ENCODE data around the gene C1R.

The C1R gene

DNA sequence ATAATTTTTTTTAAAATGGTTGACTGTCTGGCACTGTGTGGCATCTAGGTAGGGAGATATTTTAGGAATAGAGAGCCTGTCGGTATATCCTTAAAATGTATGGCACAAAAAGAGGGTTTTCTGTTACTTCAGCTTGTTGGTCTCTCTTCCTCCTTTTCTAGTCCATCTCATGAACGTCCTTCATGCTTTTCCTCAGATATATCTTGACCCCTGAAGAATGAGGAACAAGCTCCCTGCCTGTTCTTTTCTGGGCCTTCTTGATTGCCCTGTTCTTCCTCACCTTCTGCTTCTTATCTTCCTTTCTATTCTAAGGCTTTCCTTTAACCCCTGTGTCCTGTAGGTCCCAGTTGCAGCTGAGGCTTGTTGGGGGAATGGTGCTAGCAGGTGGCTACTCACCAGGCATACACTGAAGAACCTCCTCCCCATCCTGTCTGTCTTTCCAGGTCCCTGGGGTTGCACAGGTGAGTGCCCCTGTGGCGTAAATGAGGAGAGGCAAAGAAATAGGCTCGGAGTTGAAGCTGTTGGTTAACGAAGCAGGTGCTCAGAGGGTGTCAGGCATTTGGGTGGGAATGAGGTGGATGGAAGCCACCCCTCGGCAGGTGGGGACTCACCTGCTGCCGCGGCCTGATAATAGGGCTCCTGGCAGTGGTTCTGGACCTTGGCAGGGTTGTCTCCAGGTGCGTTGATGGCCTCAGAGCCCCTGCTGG, 7.2 kb upstream of the C1R start:
- DNase-seq (ENCODE audit: low spot score), result no peak

DNA sequence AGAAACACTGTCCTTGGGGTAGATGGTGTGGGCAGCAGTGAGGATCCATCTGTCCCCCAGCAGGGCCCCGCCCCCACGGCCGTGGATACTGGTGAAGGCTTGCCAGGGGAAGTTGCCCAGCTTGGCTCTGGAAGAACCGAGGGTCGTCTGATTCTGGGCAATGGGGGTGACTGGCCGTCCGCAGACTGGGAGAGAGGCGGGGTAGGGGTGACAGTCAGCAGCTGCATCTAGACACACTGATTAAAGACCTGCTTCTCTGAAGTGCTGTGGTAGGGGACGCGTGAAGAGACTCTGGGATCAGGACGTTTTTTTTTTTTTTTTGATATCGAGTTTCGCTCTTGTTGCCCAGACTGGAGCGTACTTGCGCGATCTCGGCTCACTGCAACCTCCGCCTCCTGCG, 4.7 kb upstream of the C1R start:
- DNase-seq (ENCODE audit: low spot score), result no peak

DNA sequence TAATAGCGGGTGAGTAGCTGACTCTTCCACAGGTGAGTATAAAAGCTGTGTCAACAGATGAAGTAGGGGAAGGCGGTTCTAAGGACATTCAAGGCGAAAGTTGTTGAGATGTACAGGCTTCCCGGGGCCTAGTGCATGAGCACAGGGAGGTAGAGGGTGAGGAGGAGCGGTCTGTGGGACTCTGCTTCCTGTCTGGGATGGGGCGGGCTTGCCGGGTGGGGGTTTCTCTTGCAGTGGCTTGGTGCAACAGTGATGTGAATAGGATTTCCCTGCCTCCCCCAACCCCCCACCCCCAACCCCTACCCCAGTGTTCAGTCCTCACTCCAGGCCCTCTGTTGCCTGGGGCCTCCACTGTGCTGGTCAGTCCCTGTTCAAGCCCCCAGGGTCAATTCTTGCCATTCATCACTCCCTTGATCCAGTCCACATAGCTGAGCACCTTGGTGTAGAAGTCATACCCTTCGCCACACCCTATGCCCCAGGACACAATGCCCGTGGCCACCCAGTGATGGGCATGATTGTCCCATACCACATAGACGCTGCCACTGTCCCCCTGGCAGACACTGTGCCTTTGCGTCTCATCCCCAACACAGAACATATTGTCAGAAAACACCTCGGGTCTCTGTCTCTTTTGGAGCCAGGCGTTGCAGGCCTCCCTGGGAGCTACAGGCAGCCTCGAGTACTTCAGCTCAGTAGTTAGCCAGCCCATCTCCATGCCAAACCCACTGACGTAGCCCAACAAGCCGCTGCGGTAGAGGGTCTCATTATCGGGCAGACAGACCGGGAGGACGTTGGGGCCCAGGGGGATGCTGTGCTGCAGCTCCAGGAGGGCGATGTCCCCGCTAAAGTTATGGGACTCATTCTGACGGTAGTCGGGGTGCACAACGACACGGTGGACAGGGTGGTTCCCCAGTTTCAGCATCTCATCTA, 4.0 kb upstream of the C1R start:
- DNase-seq (ENCODE audit: low spot score), result no peak

DNA sequence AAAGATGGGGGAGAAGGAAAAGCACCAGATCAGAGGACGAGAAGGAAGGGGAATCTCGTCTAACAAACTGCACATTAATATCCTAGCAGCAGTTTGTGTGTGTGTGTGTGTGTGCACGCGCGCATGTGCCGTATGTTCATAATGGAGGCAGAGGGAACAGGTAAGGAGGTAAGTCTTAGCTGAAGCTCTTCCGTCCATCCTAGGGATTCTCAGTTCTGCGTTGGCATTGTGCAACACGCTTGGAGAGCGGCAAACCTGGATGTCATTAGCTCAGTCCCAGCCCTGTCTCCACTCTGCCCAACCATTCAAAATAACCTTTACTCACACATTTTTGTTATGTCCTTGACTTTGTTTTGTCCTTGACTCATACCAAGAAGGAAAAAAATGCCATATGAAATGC, 1.6 kb upstream of the C1R start:
- DNase-seq (ENCODE audit: low spot score), result no peak

DNA sequence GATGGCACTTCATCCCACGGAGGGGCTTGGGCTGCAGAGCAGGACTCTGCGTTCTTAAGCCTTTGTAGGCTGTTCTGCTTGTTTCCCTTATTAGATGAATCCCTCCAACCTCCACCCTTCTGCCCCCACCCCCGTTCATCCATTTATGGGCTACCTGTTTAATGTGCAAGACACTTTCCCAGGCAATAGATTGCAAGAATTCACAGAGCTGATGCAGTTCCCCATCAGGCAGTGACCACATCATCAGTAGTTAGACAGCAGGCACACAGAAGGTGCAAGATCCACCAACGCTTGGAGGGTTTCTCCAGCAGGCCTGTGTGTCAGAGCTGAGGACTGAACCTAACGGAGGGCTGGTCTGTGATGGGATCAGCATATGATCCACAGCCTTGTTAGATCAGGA, 1.2 kb upstream of the C1R start:
- DNase-seq (ENCODE audit: low spot score), result no peak

DNA sequence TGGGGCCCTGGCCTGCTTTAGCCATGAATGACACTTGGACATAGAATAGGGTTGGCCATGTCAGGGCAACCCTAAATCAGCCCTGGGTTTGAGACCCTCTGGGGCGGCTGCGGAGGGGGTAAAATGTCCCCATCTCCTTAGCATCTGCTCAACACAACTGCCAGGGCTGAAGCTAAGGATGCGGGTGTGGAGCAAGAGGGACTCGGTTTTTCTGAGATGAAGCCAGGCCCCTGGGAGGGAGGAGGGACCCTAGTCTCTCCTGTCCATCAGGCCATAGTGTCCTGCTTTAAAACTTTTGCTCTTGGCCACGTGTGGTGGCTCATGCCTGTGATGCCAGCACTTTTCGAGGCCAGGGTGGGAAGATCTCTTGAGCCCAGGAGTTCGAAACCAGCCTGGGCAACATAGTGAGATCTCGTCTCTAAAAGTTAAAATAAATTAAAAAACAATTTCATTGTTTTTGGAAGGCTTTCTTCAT, 778 bp upstream of the C1R start:
- DNase-seq (ENCODE audit: low spot score), result no peak

DNA sequence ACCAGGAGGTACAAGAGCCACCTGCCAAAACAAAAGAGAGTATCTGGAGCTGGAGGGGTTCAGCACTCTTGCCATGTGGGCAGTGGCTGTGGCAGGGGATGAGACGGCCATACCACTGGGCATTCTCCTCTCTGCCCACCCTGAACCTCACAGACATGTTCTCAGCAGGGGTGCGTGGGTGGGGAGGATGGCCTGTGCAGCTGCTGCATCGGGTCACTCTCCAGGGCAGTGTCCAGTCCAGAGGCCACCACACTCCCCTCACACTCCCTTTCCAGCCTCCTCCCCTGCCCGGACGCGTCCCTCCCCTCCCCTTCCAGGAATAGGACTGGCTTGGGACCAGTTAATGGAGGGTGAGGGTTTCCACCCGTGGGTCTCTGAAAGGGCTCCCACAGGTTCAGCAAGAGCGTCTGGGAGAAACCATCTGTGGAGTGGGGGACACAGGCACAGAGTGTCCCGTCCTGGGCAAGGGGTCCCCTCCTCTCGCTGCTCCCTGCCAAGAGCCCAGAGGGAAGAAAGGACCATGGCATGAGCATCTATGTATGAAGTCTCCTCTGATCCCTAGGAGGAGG, 501 bp downstream of the C1R start:
- DNase-seq (ENCODE audit: low spot score), result no peak

DNA sequence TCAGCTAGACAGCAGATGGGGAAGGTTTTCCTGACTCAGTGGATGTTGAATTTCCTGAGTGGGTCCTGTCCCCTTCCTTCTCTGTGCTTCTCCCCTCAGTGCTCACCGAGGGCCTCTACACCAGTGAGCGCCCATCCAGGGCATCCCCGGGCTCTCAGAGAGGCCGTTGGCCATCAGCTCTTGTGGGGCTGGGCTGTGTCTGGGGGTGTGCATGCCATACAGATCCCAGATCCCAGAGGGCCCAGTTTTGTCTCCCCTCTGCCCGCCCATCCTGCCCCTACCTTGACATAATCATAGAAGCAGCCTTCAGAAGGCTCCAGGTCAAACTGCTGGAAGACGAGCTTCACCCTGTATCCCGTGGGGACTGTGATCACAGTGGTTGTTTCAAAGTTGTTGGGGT, 1.1 kb downstream of the C1R start:
- DNase-seq (ENCODE audit: low spot score), result no peak

DNA sequence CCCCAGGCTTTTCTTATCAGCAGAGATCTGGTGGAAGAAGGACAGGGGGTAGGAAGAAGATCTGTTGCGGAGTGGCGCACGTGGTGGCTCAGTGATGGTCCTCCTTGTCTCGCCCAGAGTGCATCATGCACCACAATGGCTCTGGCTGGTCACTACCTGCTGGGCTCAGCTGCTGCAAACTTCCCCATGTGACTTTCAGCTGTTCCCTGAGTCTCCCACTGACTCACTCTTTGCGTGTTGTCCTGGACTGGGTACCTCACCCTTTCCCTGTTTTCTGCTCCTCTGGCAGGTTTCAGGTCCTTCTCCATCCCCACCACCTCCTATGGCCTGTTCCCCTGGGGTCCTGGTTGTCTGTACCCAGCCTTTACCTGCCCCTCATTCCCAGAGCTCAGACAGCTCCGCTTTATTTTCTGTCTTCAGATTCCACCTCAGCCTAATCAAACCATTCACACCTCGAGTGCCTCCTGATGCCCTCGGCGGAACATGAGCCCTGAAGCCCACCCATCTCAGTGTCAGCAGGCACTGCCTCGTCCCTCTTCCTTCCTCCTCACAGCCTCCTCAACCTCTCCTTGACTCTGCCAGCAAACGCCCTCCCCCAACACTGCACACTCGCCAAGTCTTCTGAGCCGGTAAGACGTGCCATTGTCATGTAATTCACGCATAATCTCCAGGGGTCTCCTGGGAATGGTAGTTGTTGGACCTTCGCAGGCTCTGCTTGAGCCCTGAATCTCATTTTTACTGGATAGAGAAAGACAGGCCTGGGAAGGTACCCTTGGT, 1.8 kb downstream of the C1R start:
- no peak for DNase-seq (ENCODE audit: low spot score)

DNA sequence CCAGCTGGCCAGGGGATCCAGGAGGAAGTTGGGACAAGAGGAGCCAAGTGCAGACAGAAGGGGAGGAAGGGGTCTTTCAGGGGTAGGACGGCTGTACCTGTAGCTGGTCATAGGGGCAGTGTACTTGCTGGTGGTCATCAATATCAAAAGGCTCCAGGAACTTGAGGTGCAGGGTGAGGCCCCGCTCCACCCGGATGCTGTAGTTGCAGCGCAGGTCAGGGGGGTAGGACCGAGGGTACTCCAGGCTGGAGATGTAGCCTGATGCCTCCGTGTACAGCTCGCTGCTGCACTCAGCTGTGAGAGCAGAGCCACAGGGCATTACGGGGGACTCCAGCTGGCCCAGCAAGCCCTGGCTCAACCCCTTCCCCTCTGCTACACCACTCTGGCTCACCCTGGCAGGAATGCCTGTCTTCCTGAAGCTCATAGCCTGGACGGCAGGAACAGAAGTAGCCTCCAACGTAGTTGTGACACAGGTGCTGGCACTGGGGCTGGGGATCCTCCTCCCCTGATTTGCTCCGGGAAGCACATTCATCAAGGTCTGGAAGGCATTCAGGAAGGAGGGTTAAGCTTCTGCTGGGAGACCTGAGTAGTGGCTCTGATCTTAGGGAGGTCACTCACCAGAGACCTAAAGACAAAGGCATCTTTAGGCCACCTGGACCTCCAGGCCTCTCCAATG, 2.9 kb downstream of the C1R start:
- no peak for DNase-seq (ENCODE audit: low spot score)

DNA sequence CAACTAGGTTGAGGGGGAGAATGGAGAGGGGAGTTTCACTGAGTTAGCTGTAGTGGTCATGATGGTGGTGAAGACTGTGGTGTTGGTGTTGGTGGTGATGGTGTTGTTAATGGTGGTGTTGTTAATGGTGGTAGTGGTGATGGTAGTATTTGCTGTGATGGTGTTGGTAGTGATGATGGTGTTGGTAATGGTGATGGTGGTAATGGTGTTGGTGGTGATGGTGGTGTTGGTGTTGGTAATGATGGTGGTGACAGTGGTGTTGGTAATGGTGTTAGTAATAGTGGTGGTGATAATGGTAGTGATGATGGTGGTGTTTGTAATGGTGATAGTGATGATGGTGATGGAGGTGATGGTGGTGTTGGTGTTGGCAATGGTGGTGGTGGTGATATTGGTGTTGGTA, 9.1 kb downstream of the C1R start:
- no peak for DNase-seq (ENCODE audit: low spot score)

DNA sequence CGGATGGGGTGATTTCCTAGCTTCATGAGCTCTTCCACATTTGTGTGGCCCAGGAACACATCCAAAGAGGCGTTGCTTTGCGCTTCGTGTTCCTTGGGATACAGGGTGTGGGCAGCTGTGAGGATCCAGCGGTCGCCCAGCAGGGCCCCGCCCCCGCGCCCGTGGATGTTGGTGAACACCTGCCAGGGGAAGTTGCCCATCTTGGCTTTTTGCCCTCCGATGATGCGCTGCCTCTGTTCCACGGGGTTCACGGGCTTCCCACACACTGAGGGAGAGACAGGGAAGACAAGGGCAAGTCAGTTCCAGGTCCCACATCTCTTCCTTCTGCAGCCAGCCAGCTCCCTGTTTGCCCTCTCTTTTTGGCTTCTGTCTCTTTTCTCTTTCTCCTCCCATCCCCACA, 11.2 kb downstream of the C1R start:
- no peak for DNase-seq (ENCODE audit: low spot score)

DNA sequence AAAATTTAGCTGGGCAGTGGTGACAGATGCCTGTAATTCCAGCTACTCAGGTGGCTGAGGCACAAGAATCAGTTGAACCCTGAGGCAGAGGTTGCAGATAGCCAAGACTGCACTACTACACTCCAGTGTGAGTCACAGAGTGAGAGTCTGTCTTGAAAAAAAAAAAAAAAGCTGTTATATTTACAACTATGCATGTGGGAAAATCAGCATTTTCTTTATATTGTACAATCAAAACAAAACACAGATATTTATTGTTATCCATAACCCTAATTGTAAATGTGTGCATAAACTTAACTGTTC, 12.5 kb downstream of the C1R start:
- no peak for DNase-seq (ENCODE audit: low spot score)

DNA sequence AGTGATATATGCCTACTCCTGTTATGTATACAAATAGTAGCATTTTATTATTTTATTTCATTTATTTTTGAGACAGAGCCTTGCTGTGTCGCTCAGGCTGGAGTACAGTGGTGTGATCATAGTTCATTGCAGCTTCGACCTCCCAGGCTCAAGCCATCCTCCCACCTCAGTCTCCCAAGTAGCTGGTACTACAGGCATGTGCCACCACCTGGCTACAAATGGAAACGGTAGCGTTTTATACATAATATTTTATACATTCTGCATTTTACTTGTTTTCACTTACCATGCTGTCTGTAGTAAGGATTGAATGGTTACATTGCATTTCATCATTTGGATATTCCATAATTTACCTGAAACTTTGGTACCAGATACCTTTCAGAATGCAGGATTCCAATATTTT, 14.1 kb downstream of the C1R start:
- no peak for DNase-seq (ENCODE audit: low spot score)

DNA sequence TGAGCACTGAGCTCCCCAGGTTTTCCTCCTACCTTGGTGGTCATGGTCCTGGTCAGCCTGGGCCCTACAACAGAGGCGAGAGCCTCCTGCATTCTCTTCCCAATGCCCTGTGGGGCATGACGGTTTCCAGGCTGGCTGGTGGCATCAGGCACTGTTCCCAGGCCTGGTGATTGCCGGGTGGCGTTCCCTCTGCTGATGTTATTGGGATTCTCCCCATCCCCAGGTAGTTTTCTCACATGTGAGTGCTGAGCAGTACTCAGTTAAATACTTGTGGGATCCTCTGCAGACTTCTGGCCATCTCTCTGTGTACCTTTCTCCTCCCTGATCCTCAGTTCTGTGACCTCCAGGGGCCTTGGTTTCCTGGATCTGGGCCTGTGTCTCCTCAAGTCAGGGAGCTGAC, 15.8 kb downstream of the C1R start:
- no peak for DNase-seq (ENCODE audit: low spot score)

DNA sequence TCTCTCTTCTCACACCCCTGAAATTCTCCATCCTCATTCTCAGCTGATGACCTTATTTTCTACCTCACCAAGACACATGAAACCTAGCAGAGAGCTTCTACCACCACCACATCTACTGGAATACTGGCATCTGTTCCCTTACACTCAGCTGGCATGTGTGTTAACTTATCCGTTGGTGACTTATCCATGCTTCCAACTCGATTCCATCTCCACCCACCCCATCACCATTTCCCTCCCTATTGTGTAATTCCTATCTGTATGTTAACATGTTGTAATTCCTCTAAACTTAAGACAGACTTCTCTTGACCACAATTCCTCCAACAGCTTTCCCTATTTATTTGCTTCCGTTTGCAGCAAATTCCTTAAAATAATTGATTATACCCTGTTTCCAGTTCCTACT, 16.3 kb downstream of the C1R start:
- DNase-seq (ENCODE audit: low spot score), result no peak

DNA sequence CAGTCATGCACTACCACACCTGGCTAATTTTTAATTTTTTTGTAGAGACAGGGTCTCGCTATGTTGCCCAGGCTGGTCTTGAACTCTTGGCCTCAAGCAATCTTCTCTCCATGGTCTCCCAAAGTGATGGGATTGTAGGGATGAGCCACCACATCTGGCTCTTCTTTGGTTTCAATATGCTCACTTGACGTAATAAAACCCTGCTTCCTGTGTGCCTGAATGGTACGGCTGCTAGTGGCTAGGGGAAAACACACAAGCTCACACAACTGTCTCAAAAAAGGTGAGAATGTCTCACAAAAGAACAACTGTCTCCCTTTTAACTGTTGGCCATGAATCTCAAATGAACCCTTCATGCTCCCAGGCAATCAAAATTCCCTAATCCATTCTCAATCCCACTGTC, 16.7 kb downstream of the C1R start:
- no peak for DNase-seq (ENCODE audit: low spot score)

DNA sequence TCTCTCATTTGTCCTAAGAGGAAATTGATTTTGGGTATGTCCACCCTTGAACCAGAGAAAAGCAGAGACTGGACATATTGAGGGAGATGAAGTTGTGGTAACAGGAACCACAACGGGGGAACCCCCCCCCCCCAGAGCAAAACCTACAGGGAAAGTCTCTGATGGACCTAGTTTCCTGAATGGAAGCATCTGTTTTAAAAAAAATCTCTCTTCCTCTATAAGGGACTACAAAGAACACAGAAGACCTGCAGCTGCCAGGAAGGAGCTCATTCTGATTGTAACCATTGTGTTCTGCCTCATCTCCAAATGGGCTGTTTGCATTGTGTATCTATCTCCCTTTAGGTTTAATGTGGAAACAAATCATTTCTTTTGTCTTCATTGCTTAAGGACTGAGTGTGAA, 18.3 kb downstream of the C1R start:
- no peak for DNase-seq (ENCODE audit: low spot score)

DNA sequence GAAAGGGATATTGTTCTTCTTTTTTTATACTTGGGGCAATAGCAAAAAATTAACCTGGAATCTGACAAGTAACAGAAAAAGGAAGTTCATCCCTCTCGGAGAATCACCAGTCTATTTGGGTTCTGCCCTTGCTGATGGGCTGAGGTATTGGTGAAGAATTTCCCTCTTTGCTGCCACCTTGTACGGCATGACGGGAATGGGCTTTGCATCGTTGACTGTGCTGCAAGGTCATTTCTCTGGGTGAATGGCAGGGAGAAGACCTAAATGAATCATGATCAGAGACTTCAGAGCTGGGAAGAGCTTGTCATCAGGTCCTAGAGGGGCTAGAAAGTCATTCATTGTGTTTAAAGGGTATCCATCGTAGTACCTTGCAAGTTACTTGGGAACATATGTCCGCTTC, 19.7 kb downstream of the C1R start:
- no peak for DNase-seq (ENCODE audit: low spot score)

DNA sequence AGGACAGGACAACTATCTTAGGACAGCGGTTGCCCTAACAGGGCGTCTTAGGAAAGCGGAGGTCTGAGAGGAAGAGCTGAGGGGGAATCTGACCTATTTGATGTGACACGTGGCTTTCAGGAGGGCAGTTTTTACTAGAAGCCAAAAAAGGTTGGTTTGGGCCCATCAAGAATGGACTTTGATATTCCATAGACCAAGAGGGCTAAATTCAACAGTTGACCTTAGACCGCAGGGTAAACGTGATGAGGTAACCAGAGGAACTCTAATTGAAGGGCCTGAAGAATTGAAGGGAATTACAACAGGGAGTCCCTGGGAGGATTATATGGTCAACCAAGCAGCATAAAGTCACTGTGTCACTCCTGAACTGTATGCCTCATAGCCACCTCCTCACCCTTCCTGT, 20.2 kb downstream of the C1R start:
- no peak for DNase-seq (ENCODE audit: low spot score)

DNA sequence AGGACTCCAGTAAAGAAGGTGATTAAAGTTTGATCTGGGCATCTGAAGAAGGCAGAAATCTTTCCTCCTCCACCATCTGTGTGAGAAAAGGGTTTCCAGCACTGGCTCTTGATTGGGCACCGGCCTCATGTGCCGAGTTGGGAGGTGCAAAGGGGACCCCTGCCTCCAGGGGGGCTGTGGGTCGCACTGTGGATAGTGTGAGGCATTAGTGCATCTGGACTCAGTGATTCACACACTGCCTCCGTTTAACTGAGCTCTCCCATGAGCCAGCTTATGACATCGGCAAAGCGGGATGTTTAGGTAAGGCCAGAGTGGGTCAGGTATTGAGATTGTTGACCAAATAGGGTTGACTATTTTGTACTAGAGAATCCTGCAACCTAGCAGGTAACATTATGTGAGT, 22.9 kb downstream of the C1R start:
- DNase-seq (ENCODE audit: low spot score), result no peak

DNA sequence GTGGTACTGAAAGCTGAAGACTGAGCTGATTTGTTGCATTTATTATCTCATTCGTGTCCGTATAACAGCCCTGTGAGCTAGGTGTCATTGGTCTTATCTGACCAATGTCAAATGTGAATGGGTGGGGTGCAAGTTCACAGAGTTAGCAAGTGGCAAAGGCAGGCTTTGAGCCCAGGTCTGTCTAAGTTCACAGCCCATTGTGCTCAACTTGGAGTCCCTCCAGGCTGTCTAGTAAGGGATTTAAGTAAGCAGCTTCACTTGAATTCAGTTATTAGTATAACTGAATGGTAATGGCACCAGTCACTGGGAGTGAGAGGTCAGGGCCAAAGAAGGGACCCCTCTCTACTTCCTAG, 23.3 kb downstream of the C1R start:
- no peak for DNase-seq (ENCODE audit: low spot score)

All from kidney capillary endothelial cell (primary cell).